ENCODE results near the gene LY6G5C. TPM values are rescaled to one million over a fixed set of nuclear protein-coding genes. Genes with fewer than 3 reads are reported as not detected.

The LY6G5C gene
- total RNA-seq, 3 donors from 2014 or later, result 0.33 to 1.9 (median 0.64) TPM

DNA sequence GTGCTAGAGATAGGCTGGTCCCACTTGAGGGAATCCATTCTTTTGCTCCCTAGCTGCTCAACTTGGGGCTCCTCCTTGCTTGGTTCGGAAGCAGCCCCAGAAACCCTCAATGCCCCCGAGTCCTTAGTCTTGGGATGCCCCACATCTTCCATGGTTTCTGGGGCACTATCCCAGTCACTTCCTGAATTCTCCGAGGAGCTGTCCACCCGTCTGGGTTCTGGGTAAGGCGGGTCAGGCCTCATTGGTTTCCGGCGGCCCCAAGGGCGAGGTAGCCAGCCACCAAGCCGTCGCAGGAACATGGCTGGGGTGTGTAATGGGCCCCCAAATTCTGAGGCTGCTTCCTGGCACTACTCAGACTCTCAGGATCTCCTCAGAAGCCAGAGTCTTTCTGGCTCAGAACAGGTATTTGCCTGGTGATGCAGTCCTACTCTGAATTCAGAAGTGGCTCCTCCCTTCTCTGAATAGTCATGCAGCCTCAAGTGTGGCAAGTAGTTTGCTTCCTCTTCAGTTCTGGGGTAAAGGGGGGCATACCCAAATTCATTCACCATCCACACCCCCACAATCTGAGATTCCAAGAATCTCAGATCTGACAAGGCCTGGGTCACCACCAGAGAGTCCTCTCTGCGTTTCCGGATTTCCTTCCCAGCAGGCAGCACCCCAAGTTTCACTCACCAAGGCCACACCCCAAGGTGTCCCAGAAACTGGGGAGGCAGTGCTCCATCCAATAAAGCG, 21.1 kb downstream of the LY6G5C start:
- intact Hi-C loops (cut with DNase I; ENCODE audit: low total_unique reads), result loop anchor here (10.0 kb wide), 1 partner anchor 175 kb away; no protein-coding TSS in a partner anchor
- no peak for DNase-seq (ENCODE audit: low spot score in 2 of 2)
- TF ChIP-seq POLR2AphosphoS5 (IDR thresholded peaks at IDR 0.05), result no peak
- TF ChIP-seq, protein P1, sequence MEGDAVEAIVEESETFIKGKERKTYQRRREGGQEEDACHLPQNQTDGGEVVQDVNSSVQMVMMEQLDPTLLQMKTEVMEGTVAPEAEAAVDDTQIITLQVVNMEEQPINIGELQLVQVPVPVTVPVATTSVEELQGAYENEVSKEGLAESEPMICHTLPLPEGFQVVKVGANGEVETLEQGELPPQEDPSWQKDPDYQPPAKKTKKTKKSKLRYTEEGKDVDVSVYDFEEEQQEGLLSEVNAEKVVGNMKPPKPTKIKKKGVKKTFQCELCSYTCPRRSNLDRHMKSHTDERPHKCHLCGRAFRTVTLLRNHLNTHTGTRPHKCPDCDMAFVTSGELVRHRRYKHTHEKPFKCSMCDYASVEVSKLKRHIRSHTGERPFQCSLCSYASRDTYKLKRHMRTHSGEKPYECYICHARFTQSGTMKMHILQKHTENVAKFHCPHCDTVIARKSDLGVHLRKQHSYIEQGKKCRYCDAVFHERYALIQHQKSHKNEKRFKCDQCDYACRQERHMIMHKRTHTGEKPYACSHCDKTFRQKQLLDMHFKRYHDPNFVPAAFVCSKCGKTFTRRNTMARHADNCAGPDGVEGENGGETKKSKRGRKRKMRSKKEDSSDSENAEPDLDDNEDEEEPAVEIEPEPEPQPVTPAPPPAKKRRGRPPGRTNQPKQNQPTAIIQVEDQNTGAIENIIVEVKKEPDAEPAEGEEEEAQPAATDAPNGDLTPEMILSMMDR (IDR thresholded peaks at IDR 0.05), result no peak
- no peak for TF ChIP-seq POLR2A (IDR thresholded peaks at IDR 0.05)
- no peaks in the 10 kb centered on the region for H3K9me3 ChIP-seq
- H3K27me3 ChIP-seq, result no peaks in the 10 kb centered on the region
- H3K36me3 ChIP-seq, result no peaks in the 10 kb centered on the region
- H3K4me3 ChIP-seq, result peak overlapping the region; percentile 77 to 91 (median 82)
- peak overlapping the region; percentile 90 to 94 for H3K27ac ChIP-seq
- peaks cover 15 to 21% of the 10 kb centered on the region in 2 donors for H3K4me1 ChIP-seq

DNA sequence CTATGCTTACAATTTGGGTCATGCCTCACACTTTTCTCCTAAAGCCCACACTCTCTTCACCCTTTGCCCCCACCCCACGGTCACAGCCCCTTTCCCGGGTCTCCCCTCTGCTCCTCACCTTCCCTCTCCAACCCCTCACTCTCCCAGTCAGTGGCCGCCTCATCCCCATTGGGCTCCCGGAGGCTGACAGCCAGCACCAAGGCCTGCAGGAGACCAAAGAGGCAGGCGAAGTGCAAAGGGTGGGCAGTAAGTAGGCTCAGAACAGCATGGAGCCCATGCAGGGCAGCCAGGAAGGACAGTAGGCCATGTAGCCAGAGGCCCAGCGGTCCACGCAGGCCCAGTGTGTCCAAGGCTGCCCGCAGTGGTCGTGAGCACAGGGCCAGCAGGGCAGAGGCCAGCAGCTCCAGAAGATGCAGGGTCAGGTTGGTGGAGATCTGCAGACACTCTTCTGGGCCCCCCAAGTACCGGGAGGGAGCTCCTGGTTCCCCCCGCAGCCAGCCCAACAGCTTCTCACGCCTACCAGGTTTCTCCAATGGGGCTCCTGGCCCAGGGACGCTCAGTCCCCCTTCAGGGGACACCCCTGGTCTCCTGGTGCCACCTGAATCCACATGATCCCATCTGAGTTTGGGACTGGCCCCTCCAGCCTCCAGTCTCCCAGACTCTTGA, 21.8 kb downstream of the LY6G5C start:
- intact Hi-C loops (cut with DNase I; ENCODE audit: low total_unique reads), result loop anchor here (10.0 kb wide), 1 partner anchor 176 kb away; no protein-coding TSS in a partner anchor
- no peaks in the 10 kb centered on the region for H3K9me3 ChIP-seq
- H3K4me1 ChIP-seq, result peaks cover 15 to 17% of the 10 kb centered on the region in 2 donors
- H3K27me3 ChIP-seq, result no peaks in the 10 kb centered on the region
- H3K36me3 ChIP-seq, result no peaks in the 10 kb centered on the region
- H3K4me3 ChIP-seq, result peak overlapping the region; percentile 77 to 91 (median 82)
- no peak for TF ChIP-seq POLR2A (IDR thresholded peaks at IDR 0.05)
- no peak for TF ChIP-seq POLR2AphosphoS5 (IDR thresholded peaks at IDR 0.05)
- TF ChIP-seq, protein P1 (IDR thresholded peaks at IDR 0.05), result no peak
- H3K27ac ChIP-seq, result peak overlapping the region; percentile 90 to 94
- no peak for DNase-seq (ENCODE audit: low spot score in 2 of 2)

DNA sequence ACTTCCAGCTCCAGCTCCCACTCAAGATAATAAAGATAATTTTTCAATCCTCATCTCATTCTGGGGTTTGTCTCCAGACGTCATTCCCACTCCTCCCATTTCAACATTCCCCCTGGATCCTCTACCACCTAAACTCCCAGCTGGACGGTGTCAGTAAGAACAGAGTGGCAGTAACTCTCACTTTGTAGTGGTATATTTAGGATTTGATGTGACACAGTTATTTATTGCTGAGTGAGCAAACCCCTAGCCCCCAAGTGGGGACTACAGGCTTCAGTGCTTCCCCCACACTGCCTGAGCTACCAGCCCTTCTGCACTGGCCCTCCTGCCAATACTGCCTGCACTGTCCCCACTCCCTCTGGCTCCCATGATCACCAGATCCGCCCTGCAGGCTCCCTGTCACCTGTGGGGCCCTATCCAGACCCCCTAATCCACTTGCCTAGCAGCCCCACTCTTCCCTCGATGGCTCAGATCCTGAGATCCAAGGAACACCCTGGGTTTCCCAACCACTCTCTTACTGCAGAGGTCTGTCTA, 22.6 kb downstream of the LY6G5C start:
- Histone ChIP-seq H3K27ac (peak overlapping the region in 1 of 2 donors; percentile 12), H3K9me3 (no peaks in the 10 kb centered on the region), H3K27me3 (no peaks in the 10 kb centered on the region), H3K36me3 (no peaks in the 10 kb centered on the region), H3K4me3 (peak overlapping the region in 1 of 3 donors; percentile 43), H3K4me1 (peaks cover 12 to 15% of the 10 kb centered on the region in 2 donors)
- DNase-seq (ENCODE audit: low spot score in 2 of 2), result no peak
- TF ChIP-seq POLR2A (IDR thresholded peaks at IDR 0.05), result no peak
- intact Hi-C loops (cut with DNase I; ENCODE audit: low total_unique reads), result loop anchor here (10.0 kb wide), 1 partner anchor 177 kb away; no protein-coding TSS in a partner anchor

DNA sequence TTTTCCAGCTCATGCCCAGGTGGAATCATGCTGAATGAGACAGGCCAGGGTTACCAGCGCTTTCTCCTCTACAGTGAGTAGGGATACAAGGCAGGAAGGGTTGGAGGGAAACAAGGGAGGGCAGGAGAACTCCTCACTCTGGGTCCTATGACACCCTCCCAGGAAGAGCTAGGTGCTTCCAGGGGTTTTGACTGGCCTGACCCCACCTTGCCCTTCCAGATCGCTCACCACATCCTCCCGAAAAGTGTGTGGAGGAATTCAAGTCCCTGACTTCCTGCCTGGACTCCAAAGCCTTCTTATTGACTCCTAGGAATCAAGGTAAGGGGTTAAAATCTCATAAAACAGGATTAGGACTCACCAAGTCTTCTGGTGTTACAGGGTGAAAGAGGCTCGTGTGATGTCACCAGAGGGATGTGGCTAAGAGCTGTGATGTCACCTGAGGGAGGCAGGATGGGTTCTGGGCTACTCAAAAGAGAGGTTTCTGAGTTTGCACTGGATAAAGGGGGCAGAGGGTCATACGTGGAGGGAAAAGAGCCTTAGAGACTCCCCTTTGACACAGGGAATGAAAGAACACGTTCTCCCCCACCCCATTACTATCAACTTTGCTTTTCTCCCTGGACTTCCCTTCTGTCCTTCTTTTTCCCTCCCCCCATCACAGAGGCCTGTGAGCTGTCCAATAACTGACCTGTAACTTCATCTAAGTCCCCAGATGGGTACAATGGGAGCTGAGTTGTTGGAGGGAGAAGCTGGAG, 23.3 kb downstream of the LY6G5C start:
- H3K27me3 ChIP-seq, result no peaks in the 10 kb centered on the region
- intact Hi-C loops (cut with DNase I; ENCODE audit: low total_unique reads), result loop anchor here (10.0 kb wide), 1 partner anchor 177 kb away; no protein-coding TSS in a partner anchor
- DNase-seq (ENCODE audit: low spot score in 2 of 2), result no peak
- peak overlapping the region in 1 of 2 donors; percentile 23 for H3K27ac ChIP-seq
- TF ChIP-seq POLR2AphosphoS5 (IDR thresholded peaks at IDR 0.05), result no peak
- TF ChIP-seq, protein P1 (IDR thresholded peaks at IDR 0.05), result no peak
- no peak for TF ChIP-seq POLR2A (IDR thresholded peaks at IDR 0.05)
- peaks cover 12 to 15% of the 10 kb centered on the region in 2 donors for H3K4me1 ChIP-seq
- no peak overlapping the region for H3K4me3 ChIP-seq
- no peaks in the 10 kb centered on the region for H3K9me3 ChIP-seq
- no peaks in the 10 kb centered on the region for H3K36me3 ChIP-seq
